SW480 (cell line): ENCODE measurements around the gene MTRFR.
"Not testable (repeated sequence)": the region's sequence is repeated elsewhere in the genome, so short reads cannot be mapped to it uniquely, and the experiment has no call there.

ENCODE experiments used
- DNase-seq: peaks from one replicate; pipeline ENCODE4 v3.0.0-alpha.2; 2016; ENCODE audit warnings: low spot score

The MTRFR gene

DNA sequence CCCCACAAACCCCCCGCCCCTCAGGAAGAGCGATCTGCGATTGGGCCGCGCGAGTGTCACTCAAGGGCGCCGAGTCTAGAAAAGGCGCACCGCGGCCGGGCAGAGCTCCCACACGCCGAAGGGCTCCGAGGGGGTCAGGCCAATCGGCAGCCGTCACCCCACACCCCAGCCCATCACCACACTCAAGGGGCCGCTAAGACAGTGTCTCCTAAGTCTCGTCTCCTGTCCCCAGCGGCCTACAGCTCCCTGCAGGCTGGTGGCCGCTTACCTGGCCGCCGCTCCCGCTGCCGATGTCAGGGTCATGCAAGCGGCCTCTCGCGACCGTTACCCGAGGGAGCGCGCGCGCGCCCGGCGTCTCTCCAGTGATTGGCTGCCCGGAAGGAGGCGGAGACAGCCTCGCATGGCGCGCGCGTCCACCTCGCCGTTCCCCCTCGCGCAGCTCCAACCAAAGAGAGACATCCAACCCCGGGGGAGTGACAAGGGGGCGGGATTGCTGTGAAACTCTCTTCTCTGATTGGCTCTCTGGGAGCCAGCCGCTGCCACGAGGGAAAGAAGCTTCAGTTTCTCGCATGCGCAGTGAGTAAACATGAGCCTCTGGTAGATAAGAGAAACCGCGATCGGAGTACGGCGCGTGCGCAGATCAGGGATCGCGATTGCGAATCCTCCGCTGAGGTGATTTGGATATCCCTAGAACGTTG lies at the start of gene MTRFR, which contains the start of gene MPHOSPH9:
Gene MTRFR, plus strand, starts transcription at position 630 of the 698 bp plus-strand sequence. CDS start 20,239 bp downstream, outside the sequence.
Gene MPHOSPH9, minus strand, starts transcription at position 335 of the 698 bp plus-strand sequence. CDS start 2,777 bp downstream, outside the sequence.
- peak; percentile 98 for DNase-seq

DNA sequence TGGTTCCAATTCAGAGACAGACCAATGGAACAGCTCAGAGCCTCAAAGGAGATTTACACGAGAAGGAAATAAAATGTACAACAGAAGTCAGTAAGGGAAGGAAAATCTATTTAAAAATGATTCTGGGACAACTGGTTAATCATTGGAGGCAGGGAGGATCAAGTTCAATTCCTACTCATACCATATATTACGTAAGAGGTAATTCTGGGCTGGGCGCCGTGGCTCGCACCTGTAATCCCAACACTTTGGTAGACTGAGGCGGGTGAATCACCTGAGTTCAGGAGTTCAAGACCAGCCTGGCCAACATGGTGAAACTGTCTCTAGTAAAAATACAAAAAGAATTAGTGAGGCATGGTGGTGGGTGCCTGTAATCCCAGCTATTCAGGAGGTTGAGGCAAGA lies 45.6 kb upstream of the MTRFR start:
- DNase-seq, result no peak

DNA sequence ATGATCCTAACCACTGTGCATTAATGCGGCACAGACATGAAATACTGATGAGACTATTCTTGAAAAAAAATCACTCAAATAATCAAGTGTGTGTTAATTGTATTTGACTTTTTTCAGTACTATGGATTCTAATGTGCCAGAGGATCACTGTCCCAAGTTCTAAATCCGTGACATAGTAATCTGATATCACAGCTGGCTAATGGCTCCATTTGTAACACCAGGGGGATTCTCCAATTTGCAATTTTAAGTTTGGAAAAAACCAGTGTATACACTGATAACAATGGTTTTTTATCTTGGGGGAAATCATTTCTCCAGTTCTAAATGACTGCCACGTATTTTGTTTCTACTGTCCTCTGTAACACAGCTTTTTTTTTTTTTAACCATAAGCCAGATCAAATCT lies 33.3 kb upstream of the MTRFR start:
- no peak for DNase-seq

DNA sequence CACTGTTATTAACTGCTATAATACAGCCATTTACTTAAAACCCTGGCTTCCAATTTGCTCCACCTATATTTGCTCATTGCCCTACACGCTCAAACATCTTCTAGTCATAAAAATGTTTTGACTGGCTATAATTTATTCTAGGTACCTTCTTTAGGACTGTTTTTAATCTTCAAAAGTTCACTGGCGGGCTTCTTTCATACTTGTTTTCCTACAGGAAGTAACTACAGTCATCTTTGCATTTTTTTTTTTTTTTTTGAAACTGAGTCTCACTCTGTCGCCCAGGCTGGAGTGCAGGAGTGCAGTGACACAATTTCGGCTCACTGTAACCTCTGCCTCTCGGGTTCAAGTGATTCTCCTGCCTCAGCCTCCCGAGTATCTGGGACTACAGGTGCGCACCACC lies 32.8 kb upstream of the MTRFR start:
- no peak for DNase-seq

DNA sequence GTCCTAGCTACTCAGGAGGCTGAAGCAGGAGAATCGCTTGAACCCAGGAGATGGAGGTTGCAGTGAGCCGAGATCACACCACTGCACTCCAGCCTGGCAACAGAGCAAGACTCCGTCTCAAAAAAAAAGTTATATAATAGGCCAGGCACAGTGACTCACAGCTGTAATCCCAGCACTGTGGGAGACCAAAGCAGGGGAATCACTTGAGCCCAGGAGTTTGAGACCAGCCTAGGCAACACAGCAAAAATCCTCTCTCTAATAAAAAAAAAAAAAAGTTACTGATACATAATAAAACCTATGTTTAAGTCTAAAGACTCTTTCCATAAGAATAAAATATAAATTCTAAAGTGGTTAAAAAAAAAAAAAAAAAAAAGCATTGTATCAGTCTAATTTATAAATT lies 26.4 kb upstream of the MTRFR start:
- DNase-seq, result not testable (repeated sequence)

DNA sequence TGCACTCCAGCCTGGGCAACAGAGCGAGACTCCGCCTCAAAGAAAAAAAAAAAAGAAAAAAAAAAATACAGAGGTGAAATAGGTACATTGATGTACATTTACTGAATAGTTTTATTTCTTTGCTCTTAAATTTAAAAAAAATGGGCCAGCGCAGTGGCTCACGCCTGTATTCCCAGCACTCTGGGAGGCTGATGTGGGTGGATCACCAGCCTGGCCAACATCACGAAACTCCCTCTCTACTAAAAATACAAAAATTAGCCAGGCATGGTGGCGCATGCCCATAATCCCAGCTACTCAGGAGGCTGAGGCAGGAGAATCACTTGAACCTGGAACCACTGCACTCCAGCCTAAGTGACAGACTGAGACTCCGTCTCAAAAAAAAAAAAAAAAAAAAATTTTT lies 25.4 kb upstream of the MTRFR start:
- DNase-seq, result not testable (repeated sequence)

DNA sequence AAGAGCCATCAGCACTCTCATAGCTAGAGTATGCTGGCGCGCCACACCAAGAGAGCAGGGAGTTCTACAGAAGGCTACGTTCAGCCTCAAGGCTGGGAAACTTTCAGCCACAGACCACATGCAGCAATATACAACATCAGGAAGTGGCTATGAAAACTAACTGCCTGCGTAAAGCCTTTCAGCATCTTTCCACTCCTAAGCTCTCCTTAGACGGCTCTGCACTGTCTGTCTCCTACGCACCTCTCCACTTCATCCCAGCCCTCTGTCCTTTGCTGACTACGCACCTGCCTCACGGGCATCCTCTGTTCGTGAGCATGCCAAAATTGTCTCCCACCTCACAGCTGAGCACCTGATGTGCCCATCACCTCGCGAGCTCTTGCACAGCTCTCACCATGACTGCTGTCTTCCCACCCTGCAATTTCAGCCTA lies 10.0 kb upstream of the MTRFR start:
- DNase-seq, result no peak

DNA sequence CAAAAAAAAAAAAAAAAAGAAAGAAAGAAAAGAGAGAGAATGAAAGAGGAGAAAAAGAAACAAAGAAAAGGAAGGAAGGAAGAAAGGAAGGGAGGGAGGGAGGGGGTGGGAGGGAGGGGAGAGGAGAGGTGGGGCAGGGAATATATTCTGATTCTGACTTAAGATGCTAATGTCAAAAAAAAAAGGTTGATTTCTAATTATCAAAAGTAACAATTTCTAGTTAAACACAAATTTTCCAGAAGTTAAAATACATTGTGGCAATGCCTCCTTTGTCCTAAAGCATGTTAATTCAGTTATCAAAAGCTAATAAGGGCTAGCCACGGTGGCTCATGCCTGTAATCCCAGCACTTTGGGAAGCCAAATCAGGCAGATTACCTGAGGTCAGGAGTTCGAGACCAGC lies 7.8 kb upstream of the MTRFR start:
- DNase-seq, result no peak

DNA sequence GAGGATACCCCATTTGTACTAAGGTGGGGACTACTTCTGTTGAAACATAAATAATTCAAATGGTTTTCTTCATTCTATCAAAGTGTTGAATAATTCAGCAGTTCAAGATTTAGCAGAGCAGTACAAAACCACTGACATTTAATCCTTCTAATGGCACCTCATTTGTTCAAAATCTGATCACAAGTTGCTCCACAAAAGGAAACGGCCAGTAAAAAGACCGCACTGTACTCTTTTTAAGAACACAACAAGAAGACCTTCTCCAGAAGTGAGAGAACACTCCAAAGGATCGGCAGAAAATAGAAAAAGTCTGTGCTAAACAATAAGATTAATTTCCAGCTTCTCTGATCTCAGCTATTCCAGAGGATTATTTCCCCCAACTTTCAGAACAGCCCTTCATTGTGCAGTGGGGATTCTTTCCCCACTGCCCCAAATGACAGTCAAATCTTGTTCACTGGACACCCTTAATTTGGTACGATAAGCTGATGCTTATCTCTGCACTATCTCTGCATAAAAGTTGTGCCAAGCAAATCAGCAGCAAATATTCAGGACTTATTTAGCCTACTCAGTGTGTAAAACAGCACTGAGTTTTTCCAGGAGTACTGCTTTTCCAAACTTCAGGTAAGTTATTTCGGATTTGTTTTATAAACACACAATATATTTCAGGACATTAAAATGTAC lies 5.5 kb upstream of the MTRFR start:
- DNase-seq, result no peak

DNA sequence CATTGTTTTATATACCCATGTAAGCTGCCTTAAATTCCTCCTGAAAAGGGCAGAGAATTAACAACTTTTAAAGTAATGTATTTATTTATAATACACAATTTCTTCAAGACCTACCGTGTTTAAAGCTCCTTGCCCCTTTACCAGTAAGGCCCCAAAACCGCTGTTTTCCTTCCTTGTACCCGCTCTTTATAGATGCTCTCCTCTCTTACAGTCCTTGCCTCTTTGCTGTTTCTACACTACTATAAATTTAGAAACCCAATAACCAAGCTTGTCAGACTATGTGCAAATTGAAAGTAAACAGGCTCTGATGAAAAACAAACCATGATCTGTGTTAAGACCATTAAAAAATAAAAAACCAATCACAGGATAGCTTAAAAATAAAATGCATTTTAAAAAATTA lies 4.2 kb upstream of the MTRFR start:
- DNase-seq, result no peak

DNA sequence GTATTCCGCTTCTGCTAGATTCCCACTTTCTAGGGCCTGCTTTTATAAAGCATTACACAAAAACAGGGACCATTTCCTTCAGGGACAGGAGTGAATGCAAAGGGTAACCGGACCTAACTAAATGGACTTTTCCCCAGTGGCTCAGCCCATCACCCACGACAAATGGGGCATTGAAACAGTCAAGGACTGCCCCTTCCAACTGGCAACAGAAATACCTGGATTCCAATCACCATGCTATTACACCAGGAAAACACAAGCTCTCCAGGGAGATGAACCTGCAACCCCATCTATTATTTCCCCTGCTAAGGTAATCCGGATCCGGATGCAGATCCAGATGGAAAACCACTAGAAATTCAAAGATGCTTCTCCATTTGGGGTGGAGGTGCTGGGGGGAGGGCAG lies 1.3 kb upstream of the MTRFR start:
- DNase-seq, result peak; percentile 21

DNA sequence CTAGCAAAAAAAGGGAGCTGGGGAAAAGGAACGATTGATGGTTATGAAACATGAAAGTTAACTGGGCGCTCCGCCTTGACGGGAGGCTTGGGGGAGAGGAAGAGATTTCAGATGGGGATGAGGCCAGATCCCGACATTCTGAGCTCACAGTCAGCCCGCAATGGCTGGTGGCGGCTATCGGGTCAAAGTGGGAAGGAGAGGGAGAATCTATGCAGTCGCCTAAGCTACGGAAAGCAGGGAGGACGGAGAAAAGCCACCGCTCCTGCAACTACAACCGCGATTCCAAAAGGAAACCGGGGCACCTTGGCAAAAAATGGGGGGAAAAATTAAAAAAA lies 797 bp upstream of the MTRFR start:
- peak; percentile 38 for DNase-seq

DNA sequence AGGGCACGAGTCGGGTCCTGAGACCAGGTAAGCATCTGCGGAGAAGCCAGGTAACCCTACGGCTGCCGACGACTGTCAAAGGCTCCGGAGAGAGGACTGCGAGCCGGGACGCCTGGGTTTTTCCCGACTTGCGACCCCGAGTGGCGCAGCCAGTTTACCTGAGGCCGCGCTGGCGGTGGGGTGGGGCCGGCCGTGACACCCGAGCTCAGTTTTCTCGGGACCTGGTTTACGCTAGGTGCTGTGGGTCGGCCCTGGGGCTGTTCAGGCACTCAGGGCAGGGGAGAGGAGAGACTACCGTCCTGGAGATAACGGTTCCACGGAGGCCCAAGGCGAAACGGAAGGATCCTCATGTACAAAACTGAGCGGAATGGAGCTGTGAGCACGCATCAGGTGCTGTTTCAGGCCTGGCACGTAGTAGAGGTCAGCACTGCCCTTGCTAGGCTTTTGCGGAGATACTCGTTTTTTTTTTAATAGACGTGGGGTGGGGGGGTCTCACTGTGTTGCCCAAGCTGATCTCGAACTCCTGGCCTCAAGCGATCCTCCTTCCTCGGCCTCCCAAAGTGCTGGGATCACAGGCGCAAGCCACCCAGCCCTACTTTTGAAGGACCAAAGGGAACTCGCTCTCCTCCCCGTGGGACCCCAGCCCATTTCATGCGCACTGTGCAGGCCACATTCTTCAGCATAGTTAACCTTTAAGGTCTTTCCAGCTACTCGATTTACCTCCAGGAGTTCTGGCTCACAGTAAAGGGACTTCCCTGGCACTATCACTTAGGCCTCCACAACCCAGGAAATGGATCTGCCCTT lies 471 bp downstream of the MTRFR start:
- peak; percentile 3 for DNase-seq

DNA sequence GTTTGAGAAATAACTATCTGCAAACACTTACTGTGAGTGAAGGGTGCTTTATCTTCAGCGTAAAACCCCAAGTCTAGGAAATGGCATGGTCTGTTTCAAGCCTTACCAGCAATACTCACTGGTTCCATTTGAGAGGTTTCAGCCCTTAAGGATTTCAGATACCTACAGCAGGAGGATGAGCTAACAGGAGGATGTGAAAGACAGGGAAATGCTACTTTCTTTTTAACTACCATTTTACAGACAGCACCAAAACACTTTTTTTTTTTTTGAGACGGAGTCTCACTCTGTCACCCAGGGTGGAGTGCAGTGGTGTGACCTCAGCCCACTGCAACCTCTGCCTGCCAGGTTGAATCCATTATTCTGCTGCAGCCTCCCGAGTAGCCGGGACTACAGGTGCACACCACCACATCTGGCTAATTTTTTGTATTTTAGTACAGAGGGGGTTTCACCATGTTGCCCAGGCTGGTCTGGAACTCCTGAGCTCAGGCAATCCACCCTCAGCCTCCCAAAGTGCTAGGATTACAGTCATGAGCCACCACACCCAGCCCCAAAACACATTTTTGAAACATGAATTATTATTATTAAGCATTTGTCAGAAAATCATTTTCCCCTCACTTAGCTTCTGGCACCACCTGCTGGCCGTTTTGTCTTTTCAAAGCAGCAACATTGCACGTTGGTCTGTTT lies 4.6 kb downstream of the MTRFR start:
- peak; percentile 36 for DNase-seq

DNA sequence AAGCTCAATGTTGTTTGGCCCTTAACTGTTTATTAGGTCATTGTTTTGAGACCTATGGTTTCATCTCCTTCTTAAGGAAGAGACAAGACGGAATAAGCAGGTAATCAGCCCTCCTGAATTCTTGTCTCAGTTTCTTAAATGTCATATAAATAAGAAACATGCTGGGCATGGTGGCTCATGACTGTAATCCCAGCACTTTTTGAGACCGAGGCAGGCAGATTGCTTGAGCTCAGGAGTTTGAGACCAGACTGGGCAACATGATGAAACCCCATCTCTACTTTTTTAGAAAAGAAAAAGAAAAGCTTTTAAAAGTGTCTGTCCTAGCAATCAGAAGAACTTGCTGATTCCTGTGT lies 5.1 kb downstream of the MTRFR start:
- DNase-seq, result no peak

DNA sequence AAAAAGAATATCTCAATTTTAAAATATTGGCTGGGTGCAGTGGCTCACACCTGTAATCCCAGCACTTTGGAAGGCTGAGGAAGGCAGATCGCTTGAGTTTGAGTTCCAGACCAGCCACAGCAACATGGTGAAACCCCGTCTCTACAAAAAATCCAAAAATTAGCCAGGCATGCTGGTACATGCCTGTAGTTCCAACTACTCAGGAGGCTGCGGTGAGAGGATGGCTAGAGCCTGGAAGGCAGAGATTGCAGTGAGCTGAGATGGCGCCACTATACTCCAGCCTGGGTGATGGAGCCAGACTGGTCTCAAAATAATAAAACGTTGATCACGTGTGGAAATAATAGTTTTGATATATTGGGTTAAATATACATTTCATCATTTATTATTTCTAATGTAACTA lies 5.7 kb downstream of the MTRFR start:
- no peak for DNase-seq

DNA sequence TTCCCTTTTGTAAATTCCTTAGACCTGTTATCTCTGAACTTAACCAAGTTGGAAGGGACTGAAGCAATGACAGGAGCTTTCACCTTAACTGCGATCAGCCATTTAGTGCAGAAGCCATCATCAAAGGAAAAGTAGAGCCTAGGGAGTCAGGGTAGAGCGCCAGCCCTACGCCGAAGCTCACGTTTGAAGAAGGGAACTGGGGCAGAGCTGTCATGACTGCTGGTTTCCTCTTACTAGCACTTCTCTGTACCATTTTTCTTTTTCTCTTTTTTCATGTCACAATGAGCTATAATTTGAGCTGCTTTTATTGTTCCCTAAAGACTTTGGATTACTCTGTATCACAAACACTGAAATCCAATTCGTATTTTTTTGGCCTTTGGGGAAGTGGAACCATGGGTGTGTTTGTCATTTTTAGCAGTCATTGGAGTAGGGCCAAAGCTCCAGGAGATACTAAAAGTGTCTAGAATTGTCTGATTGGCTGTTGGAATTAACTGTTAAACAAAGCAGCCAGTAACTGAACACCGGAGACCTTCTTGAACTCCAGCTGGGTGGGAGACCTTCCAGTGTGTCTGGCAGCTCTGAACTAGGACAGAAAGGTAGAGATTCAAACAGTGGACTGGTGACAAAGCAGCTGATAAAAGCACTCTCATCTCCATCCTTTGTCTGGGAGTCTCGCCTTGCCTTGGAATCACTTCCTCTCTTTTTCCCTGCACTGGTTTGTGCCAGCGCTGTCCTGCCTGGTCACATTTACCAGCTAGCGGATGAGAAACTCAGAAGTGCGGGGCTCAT lies 9.1 kb downstream of the MTRFR start:
- no peak for DNase-seq

DNA sequence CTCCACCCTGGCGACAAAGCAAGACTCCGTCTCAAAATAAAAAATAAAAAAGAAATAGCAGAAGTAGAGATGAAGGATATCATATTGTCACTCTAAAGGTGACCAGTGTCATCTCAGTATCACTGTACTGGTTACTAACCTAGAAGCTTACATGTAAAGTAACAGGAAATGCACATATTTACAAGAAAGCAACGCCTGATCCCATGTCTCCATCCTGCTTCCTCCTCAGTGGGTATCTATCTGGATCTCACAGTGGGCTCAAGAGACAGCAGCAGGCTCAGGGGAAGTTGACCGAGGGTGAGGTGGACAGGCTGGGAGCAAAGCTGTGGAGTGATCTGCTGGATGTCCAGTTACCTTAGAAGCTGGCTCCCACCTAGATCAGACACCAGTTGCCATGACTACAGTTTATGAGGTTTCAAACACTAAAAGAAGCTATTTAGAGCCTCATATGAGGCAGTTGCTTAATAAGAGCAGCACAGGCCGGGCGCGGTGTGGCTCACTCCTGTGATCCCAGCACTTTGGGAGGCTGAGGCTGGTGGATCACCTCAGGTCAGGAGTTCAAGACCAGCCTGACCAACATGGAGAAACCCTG lies 10.5 kb downstream of the MTRFR start:
- no peak for DNase-seq

DNA sequence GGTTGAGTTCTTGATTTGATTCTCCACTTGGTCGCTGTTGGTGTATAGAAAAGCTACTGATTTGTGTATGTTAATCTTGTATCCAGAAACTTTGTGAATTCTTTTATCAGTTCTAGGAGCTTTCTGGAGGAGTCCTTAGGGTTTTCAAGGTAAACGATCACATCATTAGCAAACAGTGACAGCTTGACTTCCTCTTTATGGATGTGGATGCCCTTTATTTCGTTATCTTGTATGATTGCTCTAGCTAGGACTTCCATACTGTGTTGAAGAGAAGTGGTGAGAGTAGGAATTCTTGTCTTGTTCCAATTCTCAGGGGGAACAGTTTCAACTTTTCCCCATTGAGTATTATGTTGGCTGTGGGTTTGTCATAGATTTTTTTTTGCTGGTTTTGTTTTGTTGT lies 12.4 kb downstream of the MTRFR start:
- DNase-seq, result no peak

DNA sequence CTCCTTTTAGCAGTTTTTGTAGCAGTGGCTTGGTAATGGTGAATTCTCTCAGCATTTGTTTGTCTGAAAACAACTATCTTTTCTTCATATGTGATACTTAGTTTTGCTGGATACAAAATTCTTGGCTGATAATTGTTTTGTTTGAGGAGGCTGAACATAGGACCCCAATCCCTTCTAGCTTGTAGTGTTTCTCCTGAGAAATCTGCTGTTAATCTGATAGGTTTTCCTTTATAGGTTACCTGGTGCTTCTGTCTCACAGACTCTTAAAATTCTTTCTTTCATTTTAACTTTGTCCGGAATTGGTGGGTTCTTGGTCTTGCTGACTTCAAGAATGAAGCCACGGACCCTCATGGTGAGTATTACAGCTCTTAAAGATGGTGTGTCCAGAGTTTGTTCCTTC lies 14.9 kb downstream of the MTRFR start:
- not testable (repeated sequence) for DNase-seq
